HepG2 (cell line): ENCODE results near the gene BCL2L1. TPM values are rescaled to one million over a fixed set of nuclear protein-coding genes. Genes with fewer than 3 reads are reported as not detected.

Experiments
- ATAC-seq: fragments of 200-7000 bp; cut with Tn5 transposase; 3 replicates; pipeline ENCODE4 v1.9.1; 2020; ENCODE audit warnings: mild to moderate bottlenecking, moderate library complexity
- BruUV-seq: library from RNA; stranded (reverse); fragments of 400-500 nt; replicated peaks from 2 replicates; lab custom pipeline; 2021; lab: Mats Ljungman, UMichigan
- CTCF ChIA-PET: fragments of 300-600 bp; formaldehyde crosslinking; extraction: SDS; loops from one replicate; lab custom pipeline; 2021; ENCODE audit warnings: low total read pairs, inconsistent platforms, low intra/inter-chr PET ratio; lab: Yijun Ruan, JAX
- POLR2A ChIA-PET: fragments of 350-600 bp; sonication (Branson Sonifier 250); formaldehyde crosslinking; loops from one replicate; lab custom pipeline; 2020; ENCODE audit warnings: antibody characterized with exemption, inconsistent platforms; lab: Yijun Ruan, JAX
- DNase-seq: peaks from one replicate; pipeline ENCODE4 v3.0.0-alpha.2; 2015; ENCODE audit warnings: low spot score
- FAIRE-seq: peaks from 3 replicates; lab custom pipeline; 2011; peaks lifted over from hg19 to GRCh38; lab: Jason Lieb, UNC
- H2AFZ ChIP-seq: one replicate; pipeline ENCODE4 v1.6.1; 2011; ENCODE audit warnings: low read length, inconsistent platforms
- H3K27ac ChIP-seq: fragments of 300-600 bp; 3 replicates; pipeline ENCODE4 v1.8.0; 2011; ENCODE audit warnings: mixed run types, mild to moderate bottlenecking, mixed read lengths, low read length, inconsistent platforms; ENCODE audit not compliant: insufficient read depth; ENCODE audit errors: extremely low read length
- H3K27me3 ChIP-seq, 2 experiments: fragments of 200-600 bp in 1 of 2; 2 replicates in 1 of 2; 3 replicates in 1 of 2; pipeline versions ENCODE4 v1.6.0 to v1.8.0; 2011; ENCODE audit warnings: low read length in 2 of 2, mild to moderate bottlenecking in 2 of 2, moderate library complexity in 2 of 2, inconsistent platforms in 1 of 2; ENCODE audit not compliant: insufficient read depth in 2 of 2, control insufficient read depth in 1 of 2
- H3K36me3 ChIP-seq, 2 experiments: fragments of 200-600 bp in 1 of 2; replicated peaks in 1 of 2; 2 replicates in 1 of 2; 3 replicates in 1 of 2; pipeline versions ENCODE4 v1.5.1 to v1.8.0; 2011; ENCODE audit warnings: low read length in 2 of 2, inconsistent platforms in 1 of 2; ENCODE audit not compliant: insufficient read depth in 2 of 2, control insufficient read depth in 1 of 2
- H3K4me1 ChIP-seq: 2 replicates; pipeline ENCODE4 v1.5.1; 2012; ENCODE audit warnings: low read length, inconsistent platforms; ENCODE audit not compliant: insufficient read depth
- H3K4me2 ChIP-seq: 2 replicates; pipeline ENCODE4 v1.6.0; 2011; ENCODE audit warnings: low read depth, low read length, inconsistent platforms
- H3K4me3 ChIP-seq, 3 experiments: fragments of 200-600 bp in 1 of 3; sonication (generic), shearing (Covaris generic) in 1 of 3; replicated peaks in 1 of 3; 2 replicates each; pipeline ENCODE4 v1.5.1; 2011 to 2016; ENCODE audit warnings: low read length in 3 of 3, inconsistent platforms in 2 of 3, low read depth in 2 of 3, mild to moderate bottlenecking in 2 of 3, control low read depth in 1 of 3, mixed read lengths in 1 of 3; ENCODE audit not compliant: insufficient read depth in 1 of 3
- H3K79me2 ChIP-seq: one replicate; pipeline ENCODE4 v1.6.1; 2011; ENCODE audit warnings: low read length, inconsistent platforms; ENCODE audit not compliant: insufficient read depth
- H3K9ac ChIP-seq: 2 replicates; pipeline ENCODE4 v1.6.0; 2011; ENCODE audit warnings: mild to moderate bottlenecking, low read depth, low read length, inconsistent platforms; ENCODE audit not compliant: insufficient read depth
- H3K9me3 ChIP-seq: 2 replicates; pipeline ENCODE4 v1.5.1; 2012; ENCODE audit warnings: mild to moderate bottlenecking, low read length
- H4K20me1 ChIP-seq: 2 replicates; pipeline ENCODE4 v1.6.0; 2011; ENCODE audit warnings: inconsistent platforms, mild to moderate bottlenecking, low read length, moderate library complexity; ENCODE audit not compliant: insufficient read depth
- BATF2 ChIP-seq: sonication (generic); formaldehyde crosslinking; IDR thresholded peaks from 2 replicates; pipeline ENCODE4 v1.8.0; 2022; ENCODE audit warnings: mild to moderate bottlenecking, missing genetic modification reagents, moderate library complexity
- BRF2 ChIP-seq: sonication (generic); formaldehyde crosslinking; IDR thresholded peaks from 2 replicates; pipeline ENCODE4 v1.8.1; 2022; ENCODE audit warnings: mild to moderate bottlenecking, missing genetic modification reagents
- CREBL2 ChIP-seq: sonication (generic); formaldehyde crosslinking; IDR thresholded peaks from 2 replicates; pipeline ENCODE4 v1.8.1; 2023; ENCODE audit warnings: missing genetic modification reagents, mild to moderate bottlenecking, borderline replicate concordance
- HDAC6 ChIP-seq: fragments of 200-600 bp; sonication (generic); IDR thresholded peaks from 2 replicates; pipeline ENCODE4 v1.7.0; 2017; ENCODE audit warnings: mild to moderate bottlenecking, antibody characterized with exemption, low read length, low read depth
- IRX3 ChIP-seq: sonication (generic); formaldehyde crosslinking; IDR thresholded peaks from 2 replicates; pipeline ENCODE4 v1.8.1; 2023; ENCODE audit warnings: mild to moderate bottlenecking, low read depth, missing genetic modification reagents, borderline replicate concordance
- LRRFIP1 ChIP-seq: sonication (generic); formaldehyde crosslinking; conservative IDR thresholded peaks from 2 replicates; pipeline ENCODE4 v1.4.0; 2020; ENCODE audit warnings: missing genetic modification reagents
- RCOR2 ChIP-seq: IDR thresholded peaks from 2 replicates; pipeline ENCODE4 v1.6.1; 2016; ENCODE audit warnings: missing biosample characterization, missing genetic modification reagents
- SETDB1 ChIP-seq: sonication (generic); formaldehyde crosslinking; IDR thresholded peaks from 2 replicates; pipeline ENCODE4 v1.5.1; 2020; ENCODE audit warnings: missing genetic modification reagents, mild to moderate bottlenecking, borderline replicate concordance
- SMAD3 ChIP-seq: sonication (generic); formaldehyde crosslinking; IDR thresholded peaks from 2 replicates; pipeline ENCODE4 v1.4.0; 2020; ENCODE audit warnings: missing genetic modification reagents
- TARDBP ChIP-seq: sonication (generic); formaldehyde crosslinking; IDR thresholded peaks from 2 replicates; pipeline ENCODE4 v1.8.0; 2022; ENCODE audit warnings: mild to moderate bottlenecking, missing genetic modification reagents
- TRAFD1 ChIP-seq: sonication (generic); formaldehyde crosslinking; IDR thresholded peaks from 2 replicates; pipeline ENCODE4 v1.5.1; 2020; ENCODE audit warnings: missing genetic modification reagents, mild to moderate bottlenecking, borderline replicate concordance
- ZEB1 ChIP-seq: IDR thresholded peaks from 2 replicates; pipeline ENCODE4 v1.6.1; 2012; ENCODE audit warnings: mild to moderate bottlenecking, low read depth, inconsistent platforms; ENCODE audit not compliant: insufficient replicate concordance
- ZNF224 ChIP-seq: sonication (generic); formaldehyde crosslinking; IDR thresholded peaks from 2 replicates; pipeline ENCODE4 v1.5.0; 2020; ENCODE audit warnings: mild to moderate bottlenecking, missing genetic modification reagents
- ZNF33A ChIP-seq: sonication (generic); formaldehyde crosslinking; IDR thresholded peaks from 2 replicates; pipeline ENCODE4 v1.5.1; 2020; ENCODE audit warnings: missing genetic modification reagents, mild to moderate bottlenecking, moderate library complexity, borderline replicate concordance
- ZNF44 ChIP-seq: sonication (generic); formaldehyde crosslinking; IDR thresholded peaks from 2 replicates; pipeline ENCODE4 v1.5.1; 2020; ENCODE audit warnings: mild to moderate bottlenecking, missing genetic modification reagents
- ZNF776 ChIP-seq: sonication (generic); formaldehyde crosslinking; IDR thresholded peaks from 2 replicates; pipeline ENCODE4 v1.4.0; 2020; ENCODE audit warnings: mild to moderate bottlenecking, missing genetic modification reagents
- WGBS: methylation state at CpG from one replicate; pipeline ENCODE4 v1.1.6; 2017; ENCODE audit warnings: low lambda C conversion rate; 5-methylcytosine and 5-hydroxymethylcytosine counted together
- in situ Hi-C: cut with HindIII; loops from 2 replicates; pipeline ENCODE4 v1.10.0; 2017; ENCODE audit warnings: low pct_unique_long_range_greater_than_20kb; ENCODE audit not compliant: extremely low pct_ligation_motif_present
- intact Hi-C: fragments of 100-400 bp; cut with micrococcal nuclease; formaldehyde crosslinking; loops from one replicate; pipeline ENCODE4 v1.10.0; 2022; ENCODE audit not compliant: unreplicated experiment
- polyA plus RNA-seq, 8 experiments: library from polyadenylated mRNA; depleted of rRNA in 3 of 8; stranded (reverse) in 7 of 8; unstranded in 1 of 8; fragments of >200 nt; fragmentation: Illumina TruSeq in 4 of 8; extraction: Trizol in 4 of 8; gene quantifications; 2 replicates each; pipeline versions ENCODE4 v1.2.1 to v1.2.3, GENCODE V29; 2011 to 2016; ENCODE audit warnings: low read depth in 4 of 8, missing spikeins in 1 of 8, mixed read lengths in 1 of 8; ENCODE audit not compliant: insufficient read depth in 1 of 8
- total RNA-seq, 5 experiments: library from RNA; depleted of rRNA; stranded (reverse); fragments of >200 nt; fragmentation: Illumina TruSeq; extraction: Trizol; gene quantifications; 2 replicates each; pipeline ENCODE4 v1.2.3, GENCODE V29; 2016; ENCODE audit warnings: low read depth in 1 of 5

BCL2L1 gene
- total and polyA plus RNA-seq, 2 of the 13 experiments (the other 11 are each of a cell fraction or from before 2014, with no cell fraction given), result 164 to 258 TPM

GRCh38 chr20:31723319-31724078 is 831 bp upstream of the BCL2L1 start:
- ChIA-PET POLR2A (interaction anchor here (0.6 to 33.2 kb wide), 18 partner anchors 8 to 181 kb away, joined by 3 to 2822 read pairs (median 4); partner anchors contain the start of genes ID1 and TPX2), CTCF (interaction anchor here (0.9 to 4.6 kb wide), 6 partner anchors 28 to 154 kb away, joined by 3 to 100 read pairs (median 10); no protein-coding TSS in a partner anchor)
- peak overlapping the region; percentile 89 for H3K9ac ChIP-seq
- ATAC-seq, result peak; percentile 81
- DNase-seq, result peak; percentile 99
- H3K79me2 ChIP-seq, result peaks cover 46% of the 10 kb centered on the region
- no peaks in the 10 kb centered on the region; a peak in 1 of 5 replicates for H3K27me3 ChIP-seq
- intact Hi-C loops, result loop anchor here (1.0 to 5.0 kb wide), 4 partner anchors 44 to 116 kb away; partner anchors contain the start of gene ID1
- H3K4me3 ChIP-seq, result peak overlapping the region; percentile 78 to 91 (median 87)
- no peak overlapping the region for H2AFZ ChIP-seq
- peak overlapping the region; percentile 97 for H3K4me2 ChIP-seq
- FAIRE-seq, result no peak
- BruUV-seq, result no TSS peak
- H3K27ac ChIP-seq, result peak overlapping the region; percentile 92
- peaks cover 57% of the 10 kb centered on the region for H3K4me1 ChIP-seq
- H3K36me3 ChIP-seq, result peaks cover 3 to 20% of the 10 kb centered on the region in 2 experiments; a peak in 4 of 5 replicates
- H4K20me1 ChIP-seq, result no peaks in the 10 kb centered on the region; the same call in 1 of the 2 replicates
- in situ Hi-C loops, result loop anchor here (5.0 to 10.0 kb wide), 3 partner anchors 61 to 159 kb away; no protein-coding TSS in a partner anchor
- H3K9me3 ChIP-seq, result no peaks in the 10 kb centered on the region
- WGBS, result 2% methylated on average over 23 of the region's 77 CpGs
- TF ChIP-seq ZNF33A (peak; percentile 87), TARDBP (CRISPR knock-in tag) (peak; percentile 95), LRRFIP1 (CRISPR knock-in tag) (0 out of 2 replicates have a peak, but pooled peaks have one; percentile 5), CREBL2 (CRISPR knock-in tag) (peak; percentile 42; the same call in 1 of the 2 replicates), TRAFD1 (CRISPR knock-in tag) (peak; percentile 69; the same call in 1 of the 2 replicates), ZNF224 (CRISPR knock-in tag) (no peak), HDAC6 (no peak), SETDB1 (no peak), ZEB1 (peak; percentile 86), RCOR2 (CRISPR knock-in tag) (peak; percentile 76), BATF2 (0 out of 2 replicates have a peak, but pooled peaks have one; percentile 50), ZNF776 (CRISPR knock-in tag) (peak; percentile 97), BRF2 (CRISPR knock-in tag) (peak; percentile 89), ZNF44 (CRISPR knock-in tag) (peak; percentile 84; the same call in 1 of the 2 replicates), IRX3 (CRISPR knock-in tag) (peak; percentile 95), SMAD3 (CRISPR knock-in tag) (peak; percentile 93)
